Vagina (tissue), 2 donors: ENCODE data around the gene PRDM15.

Experiments
- CTCF ChIP-seq, 3 experiments: fragments of 450-650 bp in 2 of 3; fragments of 200-600 bp in 1 of 3; sonication (generic) in 1 of 3; IDR thresholded peaks; one replicate each; pipeline ENCODE4 v1.5.1; 2017 to 2019; ENCODE audit warnings: antibody characterized with exemption in 3 of 3, mild to moderate bottlenecking in 2 of 3, moderate library complexity in 2 of 3
- POLR2AphosphoS5 ChIP-seq, 2 donors: sonication (generic); formaldehyde crosslinking; IDR thresholded peaks; one replicate each; pipeline ENCODE4 v1.9.0; 2017; ENCODE audit warnings: antibody characterized with exemption in 2 of 2, mild to moderate bottlenecking in 2 of 2, low read depth in 1 of 2; ENCODE audit not compliant: insufficient read depth in 1 of 2

GRCh38 chr21:41751611-41752011, 127.5 kb downstream of the PRDM15 start:
- TF ChIP-seq CTCF (IDR thresholded peaks at IDR 0.05): no peak
- TF ChIP-seq POLR2AphosphoS5 (IDR thresholded peaks at IDR 0.05; ENCODE audit: insufficient read depth in 1 of 2, low read depth in 1 of 2): peak; percentile 17 to 61
